SU-DHL-6 (cell line): ENCODE data around the gene RIIAD1.

Source experiments
- H2AFZ ChIP-seq: fragments of 200-600 bp; sonication (generic); 2 replicates; pipeline ENCODE4 v1.6.1; 2014; ENCODE audit warnings: low read depth, mild to moderate bottlenecking, moderate library complexity, mixed read lengths, antibody characterized with exemption, low read length; ENCODE audit not compliant: severe bottlenecking
- H3F3A ChIP-seq: fragments of 200-600 bp; shearing (Covaris generic); 2 replicates; pipeline ENCODE4 v1.6.0; 2016; ENCODE audit warnings: antibody characterized with exemption, mild to moderate bottlenecking; ENCODE audit not compliant: insufficient read depth
- H3K27ac ChIP-seq: fragments of 200-600 bp; sonication (generic); 2 replicates; pipeline ENCODE4 v1.5.1; 2016; ENCODE audit warnings: low read depth, mild to moderate bottlenecking, low read length, moderate library complexity, mixed read lengths
- H3K27me3 ChIP-seq: fragments of 200-600 bp; sonication (generic), shearing (Covaris generic); 2 replicates; pipeline ENCODE4 v1.6.0; 2014; ENCODE audit warnings: mild to moderate bottlenecking, low read length
- H3K36me3 ChIP-seq: fragments of 200-600 bp; sonication (generic); 2 replicates; pipeline ENCODE4 v1.6.1; 2014; ENCODE audit warnings: mild to moderate bottlenecking, low read length, mixed read lengths
- H3K4me2 ChIP-seq: fragments of 300-600, 200-600 bp; shearing (Covaris generic), sonication (generic); 2 replicates; pipeline ENCODE4 v1.6.0; 2014; ENCODE audit warnings: low read length, low read depth, mild to moderate bottlenecking; ENCODE audit not compliant: poor library complexity, severe bottlenecking
- H3K4me3 ChIP-seq: fragments of 200-600 bp; sonication (generic); 2 replicates; pipeline ENCODE4 v1.5.1; 2014; ENCODE audit warnings: antibody characterized with exemption, low read length, mild to moderate bottlenecking, mixed read lengths; ENCODE audit not compliant: insufficient read depth, poor library complexity, severe bottlenecking
- H3K79me2 ChIP-seq: fragments of 200-600 bp; sonication (generic); 2 replicates; pipeline ENCODE4 v1.6.1; 2014; ENCODE audit warnings: mild to moderate bottlenecking, low read length, moderate library complexity; ENCODE audit not compliant: insufficient read depth
- H3K9ac ChIP-seq: fragments of 200-600 bp; sonication (generic); 2 replicates; pipeline ENCODE4 v1.7.0; 2014; ENCODE audit warnings: mild to moderate bottlenecking, low read length
- H3K9me2 ChIP-seq: fragments of 200-600 bp; sonication (generic); replicated peaks from 2 replicates; pipeline ENCODE4 v1.6.1; 2014; ENCODE audit warnings: low read length; ENCODE audit not compliant: insufficient read depth
- H3K9me3 ChIP-seq: fragments of 200-600 bp; sonication (generic); 2 replicates; pipeline ENCODE4 v1.6.1; 2014; ENCODE audit warnings: low read length, mixed read lengths; ENCODE audit not compliant: insufficient read depth
- H4K20me1 ChIP-seq: fragments of 200-600 bp; sonication (generic); 2 replicates; pipeline ENCODE4 v1.6.1; 2014; ENCODE audit warnings: low read depth, mild to moderate bottlenecking, antibody characterized with exemption, low read length, moderate library complexity, mixed read lengths
- EZH2phosphoT487 ChIP-seq: fragments of 200-600 bp; sonication (generic), shearing (Covaris generic); conservative IDR thresholded peaks from 2 replicates; pipeline ENCODE4 v1.6.1; 2018; ENCODE audit warnings: mild to moderate bottlenecking, antibody characterized with exemption, low read length, moderate library complexity, mixed read lengths
- TF ChIP-seq, protein P1 (sequence below): fragments of 200-600 bp; sonication (generic); IDR thresholded peaks from one replicate; pipeline ENCODE4 v1.5.1; 2017; ENCODE audit warnings: antibody characterized with exemption, mild to moderate bottlenecking, low read length, moderate library complexity; ENCODE audit not compliant: insufficient read depth, poor library complexity, severe bottlenecking

The RIIAD1 gene, protein sequence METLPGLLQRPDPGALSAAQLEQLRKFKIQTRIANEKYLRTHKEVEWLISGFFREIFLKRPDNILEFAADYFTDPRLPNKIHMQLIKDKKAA

DNA sequence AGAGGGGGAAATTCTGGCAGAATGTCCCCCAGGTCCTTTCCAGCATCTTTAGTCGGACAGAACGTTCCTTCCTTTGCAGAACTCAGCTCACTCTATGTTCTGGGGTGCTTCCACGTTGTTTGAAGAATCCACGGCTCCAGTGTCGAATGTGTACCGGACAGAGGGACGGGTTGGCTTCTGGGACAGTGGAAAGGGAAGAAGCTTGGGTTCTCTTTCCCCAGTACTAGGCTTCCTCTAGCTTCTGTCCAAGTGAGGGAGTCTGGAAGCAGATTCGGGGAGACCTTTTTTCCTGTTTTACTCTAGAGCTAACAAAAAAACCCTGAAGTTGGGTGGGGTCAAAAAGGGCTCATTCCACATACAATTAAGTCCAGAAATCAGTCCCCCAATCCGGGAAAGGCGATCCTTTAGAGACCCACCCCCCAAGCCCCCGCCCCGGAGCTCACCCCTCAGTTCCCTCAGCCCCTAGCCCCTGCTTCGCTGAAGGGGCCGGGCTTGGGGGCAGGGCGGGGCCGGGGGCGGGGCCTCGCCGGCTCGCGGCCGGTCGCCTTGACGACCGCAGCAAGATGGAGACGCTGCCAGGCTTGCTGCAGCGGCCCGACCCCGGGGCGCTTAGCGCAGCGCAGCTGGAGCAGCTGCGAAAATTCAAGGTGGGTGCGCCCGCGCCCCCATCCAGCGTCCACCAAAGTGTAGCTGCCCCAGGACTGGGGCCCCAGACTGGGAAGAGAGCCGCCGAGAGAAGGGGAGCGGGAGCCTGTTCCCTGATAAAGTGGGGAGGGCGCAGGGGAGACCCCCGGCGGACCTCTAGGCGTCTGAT, at the start of gene RIIAD1:
TSS of gene RIIAD1 (plus strand) at position 549 of the 814 bp plus-strand sequence. CDS start at position 564, 15 bp downstream.
- Histone ChIP-seq H3K9me3 (no peaks in the 10 kb centered on the region), H4K20me1 (no peaks in the 10 kb centered on the region), H3K9me2 (no peaks in the 10 kb centered on the region), H3K36me3 (no peaks in the 10 kb centered on the region), H3F3A (no peaks in the 10 kb centered on the region), H3K27me3 (no peaks in the 10 kb centered on the region), H3K9ac (no peak within 1 kb of the TSS), H3K4me2 (peak within 1 kb of the TSS; percentile 45), H3K27ac (no peak within 1 kb of the TSS), H3K79me2 (no peaks in the 10 kb centered on the region), H3K4me3 (no peak within 1 kb of the TSS), H2AFZ (peak within 1 kb of the TSS; percentile 27)
- TF ChIP-seq EZH2phosphoT487 = no peak
- TF ChIP-seq, protein P1, sequence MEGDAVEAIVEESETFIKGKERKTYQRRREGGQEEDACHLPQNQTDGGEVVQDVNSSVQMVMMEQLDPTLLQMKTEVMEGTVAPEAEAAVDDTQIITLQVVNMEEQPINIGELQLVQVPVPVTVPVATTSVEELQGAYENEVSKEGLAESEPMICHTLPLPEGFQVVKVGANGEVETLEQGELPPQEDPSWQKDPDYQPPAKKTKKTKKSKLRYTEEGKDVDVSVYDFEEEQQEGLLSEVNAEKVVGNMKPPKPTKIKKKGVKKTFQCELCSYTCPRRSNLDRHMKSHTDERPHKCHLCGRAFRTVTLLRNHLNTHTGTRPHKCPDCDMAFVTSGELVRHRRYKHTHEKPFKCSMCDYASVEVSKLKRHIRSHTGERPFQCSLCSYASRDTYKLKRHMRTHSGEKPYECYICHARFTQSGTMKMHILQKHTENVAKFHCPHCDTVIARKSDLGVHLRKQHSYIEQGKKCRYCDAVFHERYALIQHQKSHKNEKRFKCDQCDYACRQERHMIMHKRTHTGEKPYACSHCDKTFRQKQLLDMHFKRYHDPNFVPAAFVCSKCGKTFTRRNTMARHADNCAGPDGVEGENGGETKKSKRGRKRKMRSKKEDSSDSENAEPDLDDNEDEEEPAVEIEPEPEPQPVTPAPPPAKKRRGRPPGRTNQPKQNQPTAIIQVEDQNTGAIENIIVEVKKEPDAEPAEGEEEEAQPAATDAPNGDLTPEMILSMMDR = no peak

DNA sequence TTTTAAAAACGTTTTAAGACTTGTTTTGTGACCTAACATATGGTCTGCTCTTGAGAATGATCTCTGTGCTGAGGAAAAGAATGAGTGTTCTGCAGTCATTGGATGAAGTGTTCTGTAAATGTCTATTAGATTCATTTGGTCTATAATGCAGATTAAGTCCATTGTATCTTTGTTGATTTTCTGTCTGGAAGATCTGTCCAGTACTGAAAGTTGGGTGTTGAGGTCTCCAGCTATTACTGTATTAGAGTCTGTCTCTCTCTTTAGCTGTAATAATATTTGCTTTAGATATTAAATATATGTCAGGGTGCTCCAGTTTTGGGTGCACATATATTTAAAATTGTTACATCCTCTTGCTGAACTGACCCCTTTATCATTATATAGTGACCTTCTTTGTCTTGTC, 47.9 kb upstream of the RIIAD1 start:
- Histone ChIP-seq H2AFZ (no peak overlapping the region), H3K9ac (no peak overlapping the region), H3F3A (no peaks in the 10 kb centered on the region), H3K4me2 (no peak overlapping the region), H4K20me1 (no peaks in the 10 kb centered on the region), H3K9me2 (no peaks in the 10 kb centered on the region), H3K27me3 (no peaks in the 10 kb centered on the region), H3K4me3 (no peak overlapping the region), H3K27ac (no peak overlapping the region), H3K36me3 (peaks cover 9% of the 10 kb centered on the region), H3K79me2 (no peaks in the 10 kb centered on the region), H3K9me3 (no peaks in the 10 kb centered on the region)
- no peak for TF ChIP-seq EZH2phosphoT487

DNA sequence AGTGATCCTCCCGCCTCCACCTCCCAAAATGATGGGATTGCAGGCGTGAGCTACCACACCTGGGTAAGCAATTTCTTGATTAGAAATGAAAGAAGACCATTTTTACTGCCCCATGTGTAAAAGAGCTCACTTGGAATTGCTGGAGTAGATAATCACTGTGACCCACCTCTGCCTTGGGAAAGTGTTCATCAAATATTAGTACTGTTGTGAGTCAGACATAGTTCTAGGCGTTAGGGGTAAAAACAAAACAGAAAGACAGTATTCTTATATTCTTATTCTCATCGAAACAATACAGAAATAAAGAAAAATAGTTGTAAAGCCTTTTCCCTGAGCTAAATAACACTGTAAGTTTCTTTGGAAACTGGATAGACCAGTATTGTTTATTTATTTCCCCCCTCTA, 40.9 kb upstream of the RIIAD1 start:
- Histone ChIP-seq H3K4me2 (no peak overlapping the region), H3K27ac (no peak overlapping the region)

More for the DNA sequence above, 40.9 kb upstream of the RIIAD1 start:
- no peaks in the 10 kb centered on the region for H3K9me3 ChIP-seq
- H3K9me2 ChIP-seq = no peaks in the 10 kb centered on the region
- no peaks in the 10 kb centered on the region; the same call in 1 of the 2 replicates for H3K36me3 ChIP-seq
- H3K9ac ChIP-seq = no peak overlapping the region
- no peaks in the 10 kb centered on the region for H3F3A ChIP-seq
- H4K20me1 ChIP-seq = no peaks in the 10 kb centered on the region
- H3K27me3 ChIP-seq = no peaks in the 10 kb centered on the region
- no peak overlapping the region for H3K4me3 ChIP-seq
- H3K79me2 ChIP-seq = no peaks in the 10 kb centered on the region
- H2AFZ ChIP-seq = no peak overlapping the region
- TF ChIP-seq, protein P1 = no peak
- TF ChIP-seq EZH2phosphoT487 = no peak
